Gastrocnemius medialis (tissue), 4 donors: ENCODE results near the gene MTHFS.

Experiments used
- POLR2A ChIP-seq, 2 donors: fragments of 450-650 bp; IDR thresholded peaks; one replicate each; pipeline ENCODE4 v1.6.1; 2017; ENCODE audit warnings: antibody characterized with exemption in 2 of 2, mild to moderate bottlenecking in 2 of 2, moderate library complexity in 2 of 2
- TF ChIP-seq, protein P1 (sequence below), 5 experiments: fragments of 450-650 bp in 3 of 5; fragments of 200-600 bp in 2 of 5; sonication (generic) in 2 of 5; IDR thresholded peaks in 4 of 5; conservative IDR thresholded peaks in 1 of 5; 1 replicate in 4 of 5; 2 replicates in 1 of 5; pipeline ENCODE4 v1.5.1; 2016 to 2019; ENCODE audit warnings: antibody characterized with exemption in 5 of 5, mild to moderate bottlenecking in 3 of 5, moderate library complexity in 3 of 5

- TF ChIP-seq, protein P1, sequence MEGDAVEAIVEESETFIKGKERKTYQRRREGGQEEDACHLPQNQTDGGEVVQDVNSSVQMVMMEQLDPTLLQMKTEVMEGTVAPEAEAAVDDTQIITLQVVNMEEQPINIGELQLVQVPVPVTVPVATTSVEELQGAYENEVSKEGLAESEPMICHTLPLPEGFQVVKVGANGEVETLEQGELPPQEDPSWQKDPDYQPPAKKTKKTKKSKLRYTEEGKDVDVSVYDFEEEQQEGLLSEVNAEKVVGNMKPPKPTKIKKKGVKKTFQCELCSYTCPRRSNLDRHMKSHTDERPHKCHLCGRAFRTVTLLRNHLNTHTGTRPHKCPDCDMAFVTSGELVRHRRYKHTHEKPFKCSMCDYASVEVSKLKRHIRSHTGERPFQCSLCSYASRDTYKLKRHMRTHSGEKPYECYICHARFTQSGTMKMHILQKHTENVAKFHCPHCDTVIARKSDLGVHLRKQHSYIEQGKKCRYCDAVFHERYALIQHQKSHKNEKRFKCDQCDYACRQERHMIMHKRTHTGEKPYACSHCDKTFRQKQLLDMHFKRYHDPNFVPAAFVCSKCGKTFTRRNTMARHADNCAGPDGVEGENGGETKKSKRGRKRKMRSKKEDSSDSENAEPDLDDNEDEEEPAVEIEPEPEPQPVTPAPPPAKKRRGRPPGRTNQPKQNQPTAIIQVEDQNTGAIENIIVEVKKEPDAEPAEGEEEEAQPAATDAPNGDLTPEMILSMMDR (IDR thresholded peaks at IDR 0.05 in 4 of 5, conservative IDR thresholded peaks at IDR 0.05 in 1 of 5), result no peak
- TF ChIP-seq POLR2A (IDR thresholded peaks at IDR 0.05), result no peak
Measured at GRCh38 chr15:79881668-79882067, 15.1 kb downstream of the MTHFS start.
